Neuronal stem cell (in vitro differentiated cells): ENCODE results near the gene EAF1.

Experiments
- DNase-seq: peaks from one replicate; pipeline ENCODE4 v3.0.0-alpha.2; 2013; ENCODE audit warnings: low spot score
- H2AFZ ChIP-seq: one replicate; pipeline ENCODE4 v1.6.1; 2013; ENCODE audit warnings: mild to moderate bottlenecking, low read length, inconsistent platforms
- H2AK5ac ChIP-seq: 2 replicates; pipeline ENCODE4 v1.6.1; 2013; ENCODE audit warnings: low read depth, mild to moderate bottlenecking, inconsistent platforms, low read length, moderate library complexity, mixed read lengths
- H2BK120ac ChIP-seq: 2 replicates; pipeline ENCODE4 v1.6.1; 2013; ENCODE audit warnings: low read depth, mild to moderate bottlenecking, inconsistent platforms, low read length, moderate library complexity, mixed read lengths
- H2BK12ac ChIP-seq: one replicate; pipeline ENCODE4 v1.6.1; 2013; ENCODE audit warnings: low read length, inconsistent platforms
- H2BK15ac ChIP-seq: 2 replicates; pipeline ENCODE4 v1.6.1; 2013; ENCODE audit warnings: mild to moderate bottlenecking, low read length, inconsistent platforms, mixed read lengths
- H2BK5ac ChIP-seq: one replicate; pipeline ENCODE4 v1.6.1; 2013; ENCODE audit warnings: inconsistent platforms, mild to moderate bottlenecking, low read length, moderate library complexity
- H3K14ac ChIP-seq: one replicate; pipeline ENCODE4 v1.6.1; 2013; ENCODE audit warnings: low read length, inconsistent platforms
- H3K18ac ChIP-seq: 2 replicates; pipeline ENCODE4 v1.6.1; 2013; ENCODE audit warnings: low read length, inconsistent platforms
- H3K23ac ChIP-seq: 2 replicates; pipeline ENCODE4 v1.6.1; 2013; ENCODE audit warnings: low read depth, mild to moderate bottlenecking, mixed read lengths, low read length, inconsistent platforms; ENCODE audit not compliant: poor library complexity
- H3K27ac ChIP-seq: replicated peaks from 3 replicates; pipeline ENCODE4 v1.5.1; 2013; ENCODE audit warnings: low read length, inconsistent platforms
- H3K27me3 ChIP-seq, 3 experiments: 2 replicates each; pipeline ENCODE4 v1.6.1; 2013; ENCODE audit warnings: low read length in 3 of 3, mild to moderate bottlenecking in 2 of 3, inconsistent platforms in 1 of 3, low read depth in 1 of 3, mixed read lengths in 1 of 3, moderate library complexity in 1 of 3; ENCODE audit not compliant: control insufficient read depth in 3 of 3, insufficient read depth in 3 of 3
- H3K36me3 ChIP-seq, 2 donors: replicated peaks in 1 of 2; 2 replicates each; pipeline ENCODE4 v1.6.1; 2013; ENCODE audit warnings: low read length in 2 of 2; ENCODE audit not compliant: control insufficient read depth in 2 of 2, insufficient read depth in 2 of 2
- H3K4ac ChIP-seq: 2 replicates; pipeline ENCODE4 v1.6.1; 2013; ENCODE audit warnings: inconsistent platforms, mild to moderate bottlenecking, low read length, moderate library complexity
- H3K4me1 ChIP-seq, 2 donors: 1 replicate in 1 of 2; 2 replicates in 1 of 2; pipeline ENCODE4 v1.6.1; 2013; ENCODE audit warnings: low read length in 2 of 2, low read depth in 1 of 2; ENCODE audit not compliant: control insufficient read depth in 2 of 2, insufficient read depth in 1 of 2
- H3K4me2 ChIP-seq: one replicate; pipeline ENCODE4 v1.6.1; 2013; ENCODE audit warnings: mild to moderate bottlenecking, low read length, inconsistent platforms; ENCODE audit not compliant: insufficient read depth, poor library complexity, severe bottlenecking
- H3K4me3 ChIP-seq, 2 donors: 2 replicates each; pipeline ENCODE4 v1.5.1; 2013; ENCODE audit warnings: low read length in 2 of 2, mild to moderate bottlenecking in 2 of 2, inconsistent platforms in 1 of 2, moderate library complexity in 1 of 2
- H3K79me1 ChIP-seq: one replicate; pipeline ENCODE4 v1.6.1; 2013; ENCODE audit warnings: low read depth, mild to moderate bottlenecking, inconsistent platforms, low read length, moderate library complexity
- H3K9ac ChIP-seq: one replicate; pipeline ENCODE4 v1.6.1; 2013; ENCODE audit warnings: mild to moderate bottlenecking, low read depth, low read length, inconsistent platforms; ENCODE audit not compliant: poor library complexity
- H3K9me3 ChIP-seq, 2 donors: replicated peaks in 1 of 2; 2 replicates each; pipeline versions ENCODE3 to v1.6.1; 2013; ENCODE audit warnings: low read length in 2 of 2, mild to moderate bottlenecking in 2 of 2, inconsistent platforms in 1 of 2, low read depth in 1 of 2, mixed read lengths in 1 of 2, moderate library complexity in 1 of 2; ENCODE audit not compliant: control insufficient read depth in 2 of 2, insufficient read depth in 1 of 2
- H4K8ac ChIP-seq: one replicate; pipeline ENCODE4 v1.6.1; 2013; ENCODE audit warnings: low read depth, mild to moderate bottlenecking, inconsistent platforms, low read length, moderate library complexity
- H4K91ac ChIP-seq: one replicate; pipeline ENCODE4 v1.6.1; 2013; ENCODE audit warnings: low read length, low read depth, mild to moderate bottlenecking, inconsistent platforms; ENCODE audit not compliant: poor library complexity
- WGBS, 2 donors: extraction: QIAGEN DNeasy Blood & Tissue Kit; methylation state at CpG; one replicate each; pipeline ENCODE4 v1.1.7; 2013; ENCODE audit warnings: missing lambda C conversion rate in 2 of 2, mixed read lengths in 1 of 2; ENCODE audit not compliant: insufficient read length in 2 of 2, insufficient replicate concordance in 1 of 2; ENCODE audit errors: extremely low coverage in 2 of 2; 5-methylcytosine and 5-hydroxymethylcytosine counted together

Gene EAF1

DNA sequence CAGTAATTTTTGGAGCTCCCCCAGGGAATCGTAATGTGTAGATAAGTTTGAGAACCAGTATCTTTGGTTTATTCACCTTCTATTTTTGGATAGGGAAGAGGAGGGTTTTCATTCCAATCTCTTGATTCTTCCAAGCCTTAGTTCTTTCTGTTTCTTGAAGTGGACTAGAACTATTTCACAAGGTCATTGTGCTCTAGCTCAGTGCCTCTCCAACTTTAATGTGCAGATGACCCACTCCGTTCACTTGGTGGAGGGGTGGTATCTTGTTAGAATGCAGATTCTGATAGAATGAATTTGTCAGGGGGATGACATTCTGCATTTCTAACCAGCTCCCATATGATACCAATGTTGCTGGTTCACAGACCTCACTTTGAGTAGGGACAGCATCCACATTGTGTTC lies 58.6 kb downstream of the EAF1 start:
- H2BK120ac ChIP-seq: no peak overlapping the region
- no peak overlapping the region for H3K4ac ChIP-seq
- WGBS, 2 donors: no CpG with 5 or more reads among the region's 2 CpGs
- no peak overlapping the region for H2AK5ac ChIP-seq
- no peak overlapping the region for H3K4me3 ChIP-seq
- no peak overlapping the region for H2BK15ac ChIP-seq
- H4K91ac ChIP-seq: no peak overlapping the region
- no peak overlapping the region for H3K18ac ChIP-seq
- H3K27ac ChIP-seq: no peak overlapping the region
- no peaks in the 10 kb centered on the region for H3K27me3 ChIP-seq
- no peak overlapping the region for H2AFZ ChIP-seq
- H3K9me3 ChIP-seq: no peaks in the 10 kb centered on the region
- no peak overlapping the region for H3K14ac ChIP-seq
- no peak overlapping the region for H2BK12ac ChIP-seq
- H3K4me2 ChIP-seq: no peak overlapping the region
- H4K8ac ChIP-seq: no peak overlapping the region
- H2BK5ac ChIP-seq: no peak overlapping the region
- H3K9ac ChIP-seq: no peak overlapping the region
- H3K4me1 ChIP-seq: no peaks in the 10 kb centered on the region
- peaks cover 0 to 4% of the 10 kb centered on the region in 2 donors for H3K36me3 ChIP-seq
- no peak overlapping the region for H3K23ac ChIP-seq
- no peaks in the 10 kb centered on the region for H3K79me1 ChIP-seq
- DNase-seq: no peak

DNA sequence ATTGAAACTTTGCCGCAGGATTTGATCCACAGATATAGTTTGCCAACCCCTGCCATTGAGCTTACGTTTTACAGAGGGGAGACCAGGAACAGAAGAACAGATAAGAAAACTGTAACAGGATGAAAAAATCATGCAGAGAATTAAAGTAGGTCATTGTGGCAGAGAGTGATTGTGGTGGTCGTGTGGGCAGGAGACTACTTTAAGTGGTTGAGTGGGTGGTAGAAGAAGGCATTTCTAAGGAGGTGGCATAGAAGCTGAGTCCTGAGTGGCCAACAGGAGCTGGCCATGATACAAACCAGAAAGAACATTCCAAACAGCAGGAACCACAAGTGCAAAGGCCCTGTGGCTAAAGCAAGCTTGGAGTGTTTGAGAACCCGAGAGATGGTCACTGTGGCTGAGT lies 59.6 kb downstream of the EAF1 start:
- no peak overlapping the region for H2BK5ac ChIP-seq
- H3K9me3 ChIP-seq: no peaks in the 10 kb centered on the region
- H2BK15ac ChIP-seq: no peak overlapping the region
- H2BK120ac ChIP-seq: no peak overlapping the region
- no peak overlapping the region for H4K8ac ChIP-seq
- no peak overlapping the region for H3K23ac ChIP-seq
- no peak overlapping the region for H3K14ac ChIP-seq
- H3K36me3 ChIP-seq: peaks cover 0 to 4% of the 10 kb centered on the region in 2 donors
- no peak for DNase-seq
- H2AFZ ChIP-seq: no peak overlapping the region
- H3K4me3 ChIP-seq: no peak overlapping the region
- no peak overlapping the region for H4K91ac ChIP-seq
- H3K79me1 ChIP-seq: no peaks in the 10 kb centered on the region
- no peak overlapping the region for H2AK5ac ChIP-seq
- no peak overlapping the region for H3K4ac ChIP-seq
- H3K27ac ChIP-seq: no peak overlapping the region
- no CpG with 5 or more reads among the region's 4 CpGs for WGBS, 2 donors
- no peaks in the 10 kb centered on the region for H3K27me3 ChIP-seq
- no peaks in the 10 kb centered on the region for H3K4me1 ChIP-seq
- no peak overlapping the region for H3K9ac ChIP-seq
- H3K4me2 ChIP-seq: no peak overlapping the region
- H2BK12ac ChIP-seq: no peak overlapping the region
- no peak overlapping the region for H3K18ac ChIP-seq

DNA sequence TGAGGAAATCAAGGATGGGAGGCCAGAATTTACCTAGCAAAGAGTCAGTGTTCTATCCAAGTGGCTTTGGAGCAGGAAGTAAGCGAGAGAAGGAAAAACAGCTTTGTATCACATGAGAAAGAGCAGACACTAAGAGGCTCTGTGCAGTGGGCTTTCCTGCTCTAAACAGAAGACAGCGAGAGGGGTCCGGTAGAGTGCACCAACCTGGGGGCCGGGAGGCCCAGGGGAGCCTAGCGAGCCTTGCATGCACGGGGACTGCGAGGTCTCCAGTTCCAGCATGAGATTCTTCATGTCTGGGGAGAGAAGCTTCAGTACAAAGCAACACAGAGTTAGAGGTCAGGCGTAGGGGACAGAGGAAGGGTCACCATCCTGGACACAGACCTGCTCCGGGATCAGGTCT lies 60.6 kb downstream of the EAF1 start:
- no peaks in the 10 kb centered on the region for H3K4me1 ChIP-seq
- H3K23ac ChIP-seq: no peak overlapping the region
- H3K18ac ChIP-seq: no peak overlapping the region
- H2BK120ac ChIP-seq: no peak overlapping the region
- H3K36me3 ChIP-seq: peaks cover 0 to 4% of the 10 kb centered on the region in 2 donors
- H3K9me3 ChIP-seq: no peaks in the 10 kb centered on the region
- H3K79me1 ChIP-seq: no peaks in the 10 kb centered on the region
- no peak overlapping the region for H2BK15ac ChIP-seq
- no peak overlapping the region for H4K8ac ChIP-seq
- H3K27me3 ChIP-seq: no peaks in the 10 kb centered on the region
- no peak overlapping the region for H2AK5ac ChIP-seq
- no peak overlapping the region for H3K27ac ChIP-seq
- no peak overlapping the region for H3K4me3 ChIP-seq
- H2BK12ac ChIP-seq: no peak overlapping the region
- no CpG with 5 or more reads among the region's 9 CpGs for WGBS, 2 donors
- no peak overlapping the region for H3K14ac ChIP-seq
- DNase-seq: no peak
- H3K9ac ChIP-seq: no peak overlapping the region
- no peak overlapping the region for H3K4ac ChIP-seq
- H4K91ac ChIP-seq: no peak overlapping the region
- no peak overlapping the region for H3K4me2 ChIP-seq
- no peak overlapping the region for H2AFZ ChIP-seq
- H2BK5ac ChIP-seq: no peak overlapping the region

DNA sequence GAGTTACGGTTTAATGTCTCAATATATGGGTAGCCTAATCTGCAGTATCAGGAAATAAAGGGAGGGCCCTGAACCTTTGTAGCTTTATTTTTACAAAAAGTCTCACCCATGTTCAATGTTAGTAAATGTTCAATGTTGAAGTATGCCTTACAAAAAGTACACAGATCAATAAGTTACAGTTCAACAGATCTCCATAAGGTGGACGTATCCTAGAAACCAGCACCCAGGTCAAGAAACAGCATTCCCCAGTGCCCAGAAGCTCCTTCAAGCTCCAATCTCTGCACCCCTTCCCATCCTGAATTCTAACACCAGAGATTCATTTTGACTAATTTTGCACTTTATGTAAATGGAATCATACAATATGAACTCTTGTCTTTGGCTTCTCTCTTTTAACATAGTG lies 62.8 kb downstream of the EAF1 start:
- no peak overlapping the region for H4K91ac ChIP-seq
- DNase-seq: no peak
- H2BK12ac ChIP-seq: no peak overlapping the region
- no peak overlapping the region for H3K4me2 ChIP-seq
- no peak overlapping the region for H3K23ac ChIP-seq
- no CpG with 5 or more reads among the region's 2 CpGs for WGBS, 2 donors
- H4K8ac ChIP-seq: no peak overlapping the region
- H3K36me3 ChIP-seq: peaks cover 0 to 4% of the 10 kb centered on the region in 2 donors
- no peak overlapping the region for H3K4me3 ChIP-seq
- H3K14ac ChIP-seq: no peak overlapping the region
- no peaks in the 10 kb centered on the region for H3K27me3 ChIP-seq
- no peak overlapping the region for H3K27ac ChIP-seq
- no peaks in the 10 kb centered on the region for H3K9me3 ChIP-seq
- H3K4me1 ChIP-seq: peaks cover 0 to 3% of the 10 kb centered on the region in 2 donors
- no peak overlapping the region for H2AFZ ChIP-seq
- no peak overlapping the region for H3K9ac ChIP-seq
- no peak overlapping the region for H3K4ac ChIP-seq
- H2AK5ac ChIP-seq: no peak overlapping the region
- no peak overlapping the region for H2BK15ac ChIP-seq
- H2BK120ac ChIP-seq: no peak overlapping the region
- H3K18ac ChIP-seq: no peak overlapping the region
- H3K79me1 ChIP-seq: no peaks in the 10 kb centered on the region
- no peak overlapping the region for H2BK5ac ChIP-seq
